SK-N-SH (cell line): ENCODE results near the gene SLC38A3. TPM values are rescaled to one million over a fixed set of nuclear protein-coding genes. Genes with fewer than 3 reads are reported as not detected.

Source experiments
- CTCF ChIA-PET: fragments of 300-600, 350-600 bp; formaldehyde crosslinking; extraction: SDS; loops from one replicate; lab custom pipeline; 2021; lab: Yijun Ruan, JAX
- POLR2A ChIA-PET: fragments of 350-600 bp; sonication (Branson Sonifier 250); formaldehyde crosslinking; extraction: SDS; loops from one replicate; lab custom pipeline; 2020; ENCODE audit warnings: antibody characterized with exemption, inconsistent platforms; lab: Yijun Ruan, JAX
- DNase-seq: peaks from one replicate; pipeline ENCODE4 v3.0.0; 2012
- H2AFZ ChIP-seq: fragments of 200-600 bp; sonication (generic); 2 replicates; pipeline ENCODE4 v1.8.1; 2016; ENCODE audit warnings: antibody characterized with exemption, mild to moderate bottlenecking, low read depth
- H3F3A ChIP-seq: fragments of 200-600 bp; sonication (generic); replicated peaks from 2 replicates; pipeline ENCODE3; 2016; ENCODE audit warnings: antibody characterized with exemption, mild to moderate bottlenecking; ENCODE audit not compliant: insufficient read depth
- H3K27ac ChIP-seq, 2 experiments: fragments of 200-500 bp in 1 of 2; fragments of 200-600 bp in 1 of 2; sonication (Bioruptor generic) in 1 of 2; sonication (generic), shearing (Covaris generic) in 1 of 2; 2 replicates each; pipeline versions ENCODE4 v1.5.1 to v1.6.1; 2014 to 2016; ENCODE audit warnings: low read depth in 2 of 2, inconsistent platforms in 1 of 2, low read length in 1 of 2, mild to moderate bottlenecking in 1 of 2, mixed read lengths in 1 of 2
- H3K27me3 ChIP-seq: fragments of 200-600 bp; sonication (generic), shearing (Covaris generic); 2 replicates; pipeline ENCODE4 v1.6.1; 2016; ENCODE audit warnings: mixed run types; ENCODE audit not compliant: insufficient read depth
- H3K36me3 ChIP-seq, 2 experiments: fragments of 200-500 bp in 1 of 2; fragments of 200-600 bp in 1 of 2; sonication (Bioruptor generic) in 1 of 2; sonication (generic) in 1 of 2; replicated peaks in 1 of 2; 2 replicates each; pipeline versions ENCODE3 to v1.5.1; 2014 to 2016; ENCODE audit warnings: low read length in 1 of 2, mild to moderate bottlenecking in 1 of 2; ENCODE audit not compliant: insufficient read depth in 2 of 2, control insufficient read depth in 1 of 2
- H3K4me1 ChIP-seq, 2 experiments: fragments of 200-500 bp in 1 of 2; fragments of 200-600 bp in 1 of 2; sonication (Bioruptor generic) in 1 of 2; sonication (generic), shearing (Covaris generic) in 1 of 2; 2 replicates each; pipeline versions ENCODE4 v1.5.1 to v1.6.1; 2014 to 2016; ENCODE audit warnings: low read depth in 1 of 2, low read length in 1 of 2, mixed run types in 1 of 2; ENCODE audit not compliant: insufficient read depth in 2 of 2, control insufficient read depth in 1 of 2
- H3K4me2 ChIP-seq: fragments of 200-600 bp; sonication (generic), shearing (Covaris generic); 2 replicates; pipeline ENCODE4 v1.6.1; 2017; ENCODE audit warnings: mixed run types
- H3K4me3 ChIP-seq, 2 experiments: fragments of 200-500 bp in 1 of 2; fragments of 200-600 bp in 1 of 2; sonication (Bioruptor generic) in 1 of 2; sonication (generic), shearing (Covaris generic) in 1 of 2; 2 replicates each; pipeline versions ENCODE4 v1.5.1 to v1.8.1; 2014 to 2016; ENCODE audit warnings: low read depth in 2 of 2, inconsistent platforms in 1 of 2, low read length in 1 of 2, mild to moderate bottlenecking in 1 of 2, mixed read lengths in 1 of 2, moderate library complexity in 1 of 2
- H3K79me2 ChIP-seq: fragments of 200-600 bp; sonication (generic); 2 replicates; pipeline ENCODE4 v1.8.1; 2017; ENCODE audit warnings: mild to moderate bottlenecking; ENCODE audit not compliant: insufficient read depth
- H3K9ac ChIP-seq: fragments of 200-600 bp; sonication (generic); 2 replicates; pipeline ENCODE4 v1.6.1; 2017; ENCODE audit warnings: mixed run types
- H3K9me2 ChIP-seq: fragments of 200-600 bp; sonication (generic); 2 replicates; pipeline ENCODE4 v1.6.1; 2017; ENCODE audit warnings: mixed run types
- H3K9me3 ChIP-seq: fragments of 200-600 bp; sonication (generic); 2 replicates; pipeline ENCODE4 v1.6.1; 2017; ENCODE audit warnings: mixed run types, mild to moderate bottlenecking, moderate library complexity
- H4K20me1 ChIP-seq: fragments of 200-600 bp; sonication (generic); 2 replicates; pipeline ENCODE4 v1.6.1; 2017; ENCODE audit warnings: mild to moderate bottlenecking, mixed run types; ENCODE audit not compliant: insufficient read depth
- CHD2 ChIP-seq: fragments of 150-350 bp; IDR thresholded peaks from 2 replicates; pipeline ENCODE4 v1.6.1; 2018; ENCODE audit warnings: low read length; ENCODE audit not compliant: partially characterized antibody
- CTCF ChIP-seq: fragments of 200-600 bp; sonication (generic); IDR thresholded peaks from 2 replicates; pipeline ENCODE4 v1.6.1; 2017; ENCODE audit warnings: antibody characterized with exemption, mild to moderate bottlenecking, moderate library complexity
- EZH2phosphoT487 ChIP-seq: fragments of 200-600 bp; sonication (generic); IDR thresholded peaks from 2 replicates; pipeline ENCODE4 v1.6.1; 2017; ENCODE audit warnings: low read depth, mixed run types, mild to moderate bottlenecking, antibody characterized with exemption, moderate library complexity, borderline replicate concordance
- FOSL2 ChIP-seq: IDR thresholded peaks from 2 replicates; pipeline ENCODE4 v1.4.0; 2012; ENCODE audit warnings: low read depth, mild to moderate bottlenecking, moderate library complexity, borderline replicate concordance
- FOXM1 ChIP-seq: IDR thresholded peaks from 2 replicates; pipeline ENCODE4 v1.4.0; 2012; ENCODE audit warnings: low read depth, mild to moderate bottlenecking
- MEF2A ChIP-seq: IDR thresholded peaks from 2 replicates; pipeline ENCODE4 v1.4.0; 2012; ENCODE audit warnings: low read depth, borderline replicate concordance
- NRF1 ChIP-seq: IDR thresholded peaks from 2 replicates; pipeline ENCODE4 v1.6.1; 2012; ENCODE audit warnings: low read depth, mild to moderate bottlenecking, low read length
- RAD21 ChIP-seq: IDR thresholded peaks from 2 replicates; pipeline ENCODE4 v1.6.1; 2012; ENCODE audit warnings: mild to moderate bottlenecking, low read length
- REST ChIP-seq: IDR thresholded peaks from 2 replicates; pipeline ENCODE4 v1.6.1; 2012; ENCODE audit warnings: mild to moderate bottlenecking, low read depth, low read length, moderate library complexity
- SMC3 ChIP-seq: IDR thresholded peaks from 2 replicates; pipeline ENCODE4 v1.6.1; 2012; ENCODE audit warnings: low read depth, low read length, improper control_type of control experiment
- TAF1 ChIP-seq: IDR thresholded peaks from 2 replicates; pipeline ENCODE4 v1.6.1; 2012; ENCODE audit warnings: low read depth, mild to moderate bottlenecking, low read length, moderate library complexity, borderline replicate concordance
- TCF12 ChIP-seq: IDR thresholded peaks from 2 replicates; pipeline ENCODE4 v1.4.0; 2012
- USF2 ChIP-seq: fragments of 150-350 bp; IDR thresholded peaks from 2 replicates; pipeline ENCODE4 v1.6.1; 2017; ENCODE audit warnings: antibody characterized with exemption, low read length, low read depth, borderline replicate concordance
- WGBS: methylation state at CpG from one replicate; pipeline ENCODE4 v1.1.6; 2017; ENCODE audit warnings: low lambda C conversion rate; 5-methylcytosine and 5-hydroxymethylcytosine counted together
- polyA plus RNA-seq, 3 experiments: library from polyadenylated mRNA; depleted of rRNA; stranded (reverse); fragments of >200 nt; gene quantifications; 2 replicates each; pipeline ENCODE4 v1.2.3, GENCODE V29; 2012
- TF ChIP-seq, protein P1 (sequence below): IDR thresholded peaks from 2 replicates; pipeline ENCODE4 v1.4.0; 2012; ENCODE audit warnings: low read depth
- TF ChIP-seq, protein P2 (sequence below): IDR thresholded peaks from 2 replicates; pipeline ENCODE4 v1.4.0; 2012; ENCODE audit warnings: low read depth, borderline replicate concordance
- TF ChIP-seq, protein P3 (sequence below): IDR thresholded peaks from 2 replicates; pipeline ENCODE4 v1.4.0; 2012; ENCODE audit warnings: low read depth, borderline replicate concordance

SLC38A3 gene
- polyA plus RNA-seq, 1 of the 3 experiments (the other 2 are of a cell fraction), result 0.84 TPM

GRCh38 chr3:50215529-50215928 lies 10.5 kb downstream of the SLC38A3 start:
- Histone ChIP-seq H3K27me3 (no peaks in the 10 kb centered on the region), H3K9ac (no peak overlapping the region), H3K9me3 (no peaks in the 10 kb centered on the region), H2AFZ (no peak overlapping the region), H3K4me3 (no peak overlapping the region), H3K36me3 (no peaks in the 10 kb centered on the region), H3K79me2 (no peaks in the 10 kb centered on the region), H3K4me1 (peaks cover 0 to 4% of the 10 kb centered on the region in 2 experiments; a peak in 1 of 4 replicates), H4K20me1 (no peaks in the 10 kb centered on the region), H3F3A (no peaks in the 10 kb centered on the region), H3K27ac (no peak overlapping the region), H3K9me2 (no peaks in the 10 kb centered on the region), H3K4me2 (no peak overlapping the region)
- 66% methylated on average over 7 of the region's 9 CpGs for WGBS
- POLR2A ChIA-PET, result interaction anchor here (1.2 kb wide), 1 partner anchor 10 kb away, joined by 3 read pairs; the partner anchor contains the start of gene SLC38A3
- CTCF ChIA-PET, result interaction anchor here (0.6 to 61.6 kb wide), 10 partner anchors 9 to 93 kb away, joined by 3 to 1375 read pairs (median 4); partner anchors contain the start of gene GNAT1
- no peak for DNase-seq
- TF ChIP-seq TAF1, result no peak
- no peak for TF ChIP-seq CTCF
- TF ChIP-seq USF2, result no peak
- TF ChIP-seq FOSL2, result no peak
- TF ChIP-seq, protein P1, sequence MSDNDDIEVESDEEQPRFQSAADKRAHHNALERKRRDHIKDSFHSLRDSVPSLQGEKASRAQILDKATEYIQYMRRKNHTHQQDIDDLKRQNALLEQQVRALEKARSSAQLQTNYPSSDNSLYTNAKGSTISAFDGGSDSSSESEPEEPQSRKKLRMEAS, result no peak
- no peak for TF ChIP-seq CHD2
- TF ChIP-seq, protein P2, sequence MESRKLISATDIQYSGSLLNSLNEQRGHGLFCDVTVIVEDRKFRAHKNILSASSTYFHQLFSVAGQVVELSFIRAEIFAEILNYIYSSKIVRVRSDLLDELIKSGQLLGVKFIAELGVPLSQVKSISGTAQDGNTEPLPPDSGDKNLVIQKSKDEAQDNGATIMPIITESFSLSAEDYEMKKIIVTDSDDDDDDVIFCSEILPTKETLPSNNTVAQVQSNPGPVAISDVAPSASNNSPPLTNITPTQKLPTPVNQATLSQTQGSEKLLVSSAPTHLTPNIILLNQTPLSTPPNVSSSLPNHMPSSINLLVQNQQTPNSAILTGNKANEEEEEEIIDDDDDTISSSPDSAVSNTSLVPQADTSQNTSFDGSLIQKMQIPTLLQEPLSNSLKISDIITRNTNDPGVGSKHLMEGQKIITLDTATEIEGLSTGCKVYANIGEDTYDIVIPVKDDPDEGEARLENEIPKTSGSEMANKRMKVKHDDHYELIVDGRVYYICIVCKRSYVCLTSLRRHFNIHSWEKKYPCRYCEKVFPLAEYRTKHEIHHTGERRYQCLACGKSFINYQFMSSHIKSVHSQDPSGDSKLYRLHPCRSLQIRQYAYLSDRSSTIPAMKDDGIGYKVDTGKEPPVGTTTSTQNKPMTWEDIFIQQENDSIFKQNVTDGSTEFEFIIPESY, result no peak
- TF ChIP-seq, protein P3, sequence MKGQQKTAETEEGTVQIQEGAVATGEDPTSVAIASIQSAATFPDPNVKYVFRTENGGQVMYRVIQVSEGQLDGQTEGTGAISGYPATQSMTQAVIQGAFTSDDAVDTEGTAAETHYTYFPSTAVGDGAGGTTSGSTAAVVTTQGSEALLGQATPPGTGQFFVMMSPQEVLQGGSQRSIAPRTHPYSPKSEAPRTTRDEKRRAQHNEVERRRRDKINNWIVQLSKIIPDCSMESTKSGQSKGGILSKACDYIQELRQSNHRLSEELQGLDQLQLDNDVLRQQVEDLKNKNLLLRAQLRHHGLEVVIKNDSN, result no peak
- no peak for TF ChIP-seq RAD21
- no peak for TF ChIP-seq NRF1
- no peak for TF ChIP-seq EZH2phosphoT487
- TF ChIP-seq REST, result no peak
- TF ChIP-seq FOXM1, result no peak
- no peak for TF ChIP-seq TCF12
- no peak for TF ChIP-seq SMC3
- TF ChIP-seq MEF2A, result no peak
